KMS-11 (cell line): Measurements from ENCODE around the gene ITGB6.

Source experiments
- H2AFZ ChIP-seq: fragments of 200-600 bp; sonication (generic); 2 replicates; pipeline ENCODE4 v1.6.1; 2016; ENCODE audit warnings: antibody characterized with exemption, mixed run types, low read depth
- H3K27ac ChIP-seq: fragments of 200-600 bp; sonication (generic); 2 replicates; pipeline ENCODE4 v1.6.1; 2016; ENCODE audit warnings: mild to moderate bottlenecking, mixed run types
- H3K27me3 ChIP-seq: fragments of 200-600 bp; sonication (generic); 2 replicates; pipeline ENCODE4 v1.6.1; 2017; ENCODE audit warnings: mild to moderate bottlenecking, low read depth, mixed run types, moderate library complexity; ENCODE audit not compliant: insufficient read depth
- H3K36me3 ChIP-seq: fragments of 200-600 bp; sonication (generic); 2 replicates; pipeline ENCODE4 v1.6.1; 2017; ENCODE audit warnings: mild to moderate bottlenecking, mixed run types; ENCODE audit not compliant: insufficient read depth
- H3K4me1 ChIP-seq: fragments of 200-600 bp; sonication (generic); 2 replicates; pipeline ENCODE4 v1.6.1; 2016; ENCODE audit warnings: mild to moderate bottlenecking, low read depth, mixed run types; ENCODE audit not compliant: poor library complexity, severe bottlenecking
- H3K4me2 ChIP-seq: fragments of 200-600 bp; sonication (generic); 2 replicates; pipeline ENCODE4 v1.7.0; 2016; ENCODE audit warnings: mild to moderate bottlenecking, mixed run types
- H3K4me3 ChIP-seq: fragments of 200-600 bp; sonication (generic); IDR thresholded peaks from 2 replicates; pipeline ENCODE4 v1.6.1; 2017; ENCODE audit warnings: low read depth, low read length, mixed read lengths; ENCODE audit not compliant: insufficient read depth
- H3K79me2 ChIP-seq: fragments of 200-600 bp; sonication (generic); 2 replicates; pipeline ENCODE4 v1.6.1; 2016; ENCODE audit warnings: low read depth, mixed run types; ENCODE audit not compliant: insufficient read depth
- H3K9ac ChIP-seq: fragments of 200-600 bp; sonication (generic); 2 replicates; pipeline ENCODE4 v1.6.1; 2016; ENCODE audit warnings: mild to moderate bottlenecking, mixed run types
- H4K20me1 ChIP-seq: fragments of 200-600 bp; sonication (generic); 2 replicates; pipeline ENCODE4 v1.6.1; 2016; ENCODE audit warnings: mild to moderate bottlenecking, mixed run types; ENCODE audit not compliant: insufficient read depth
- CTCF ChIP-seq: fragments of 200-600 bp; sonication (generic); conservative IDR thresholded peaks from 2 replicates; pipeline ENCODE4 v1.6.1; 2017; ENCODE audit warnings: low read depth, mild to moderate bottlenecking, antibody characterized with exemption, low read length, moderate library complexity, mixed read lengths

The ITGB6 gene

GRCh38 chr2:160201849-160202539 is 1.9 kb upstream of the ITGB6 start:
- Histone ChIP-seq H3K27ac (no peak overlapping the region), H3K4me1 (peaks cover 70% of the 10 kb centered on the region), H3K36me3 (no peaks in the 10 kb centered on the region), H3K9ac (no peak overlapping the region), H3K4me2 (peak overlapping the region; percentile 58), H4K20me1 (no peaks in the 10 kb centered on the region), H2AFZ (no peak overlapping the region), H3K79me2 (no peaks in the 10 kb centered on the region), H3K4me3 (no peak overlapping the region), H3K27me3 (no peaks in the 10 kb centered on the region)
- TF ChIP-seq CTCF: no peak

- Histone ChIP-seq H3K27me3 (no peaks in the 10 kb centered on the region), H3K27ac (no peak overlapping the region), H2AFZ (no peak overlapping the region)
These were observed 849 bp upstream of the ITGB6 start for GRCh38 chr2:160200921-160201320.

GRCh38 chr2:160199053-160199452 is 1.0 kb downstream of the ITGB6 start:
- H4K20me1 ChIP-seq: no peaks in the 10 kb centered on the region
- H3K79me2 ChIP-seq: no peaks in the 10 kb centered on the region
- H3K4me2 ChIP-seq: no peak overlapping the region
- H3K4me3 ChIP-seq: no peak overlapping the region
- peaks cover 57% of the 10 kb centered on the region for H3K4me1 ChIP-seq
- H3K27ac ChIP-seq: no peak overlapping the region
- no peaks in the 10 kb centered on the region for H3K36me3 ChIP-seq
- H2AFZ ChIP-seq: no peak overlapping the region
- no peak overlapping the region for H3K9ac ChIP-seq
- H3K27me3 ChIP-seq: no peaks in the 10 kb centered on the region
- no peak for TF ChIP-seq CTCF

More at GRCh38 chr2:160200921-160201320, 849 bp upstream of the ITGB6 start:
- peaks cover 60% of the 10 kb centered on the region for H3K4me1 ChIP-seq
- no peak overlapping the region for H3K4me3 ChIP-seq
- no peaks in the 10 kb centered on the region for H3K79me2 ChIP-seq
- H4K20me1 ChIP-seq: no peaks in the 10 kb centered on the region
- H3K36me3 ChIP-seq: no peaks in the 10 kb centered on the region
- H3K4me2 ChIP-seq: peak overlapping the region; percentile 58
- TF ChIP-seq CTCF: no peak
- H3K9ac ChIP-seq: no peak overlapping the region

- Histone ChIP-seq H3K27me3 (no peaks in the 10 kb centered on the region), H3K4me3 (no peak overlapping the region), H4K20me1 (no peaks in the 10 kb centered on the region), H3K4me1 (peaks cover 42% of the 10 kb centered on the region), H3K79me2 (no peaks in the 10 kb centered on the region), H3K36me3 (no peaks in the 10 kb centered on the region), H3K4me2 (no peak overlapping the region), H3K27ac (no peak overlapping the region), H3K9ac (no peak overlapping the region), H2AFZ (no peak overlapping the region)
- no peak for TF ChIP-seq CTCF
These were observed 2.5 kb downstream of the ITGB6 start for GRCh38 chr2:160197587-160197986.
